ENCODE results near the gene CBFA2T3. TPM values are rescaled to one million over a fixed set of nuclear protein-coding genes. Genes with fewer than 3 reads are reported as not detected.

CBFA2T3 gene
- total RNA-seq, 1 experiment from 2014 or later, result 13.7 TPM

DNA sequence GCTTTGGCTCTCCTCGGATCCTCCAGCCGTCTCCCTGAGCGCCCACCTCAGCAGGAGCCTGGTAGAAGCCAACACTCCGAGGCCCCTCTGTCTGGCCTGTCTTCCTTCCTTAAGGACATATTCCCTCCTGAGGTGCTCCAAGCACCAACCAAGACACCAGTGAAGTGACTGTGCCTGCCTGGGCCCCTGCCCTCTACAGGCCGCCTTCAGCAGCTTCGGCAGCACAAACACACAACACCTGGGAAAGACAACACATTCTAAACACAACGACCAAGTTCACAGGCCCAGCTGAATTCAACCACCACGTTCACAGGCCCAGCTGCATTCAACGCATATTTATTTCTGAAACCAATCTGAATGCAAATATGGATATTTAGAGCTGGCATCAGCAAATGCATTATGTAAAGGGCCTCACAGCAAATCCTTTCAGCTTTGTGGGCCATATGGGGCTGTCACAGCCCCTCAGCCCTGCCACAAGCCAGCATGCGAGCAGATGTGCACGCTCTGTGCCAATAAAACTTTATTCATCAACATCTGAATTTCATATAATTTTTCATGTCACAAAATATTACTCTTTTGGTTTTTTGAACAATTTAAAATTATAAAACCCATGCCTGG lies 132.5 kb downstream of the CBFA2T3 start:
- ChIA-PET POLR2A (no interaction called here), CTCF (interaction anchor here (0.5 kb wide), 1 partner anchor 298 kb away, joined by 4 read pairs; no protein-coding TSS in a partner anchor)
- Histone ChIP-seq H3K9me3 (ENCODE audit: control insufficient read depth, insufficient read depth, low read depth, low read length) (no peaks in the 10 kb centered on the region), H3K27ac (ENCODE audit: low read length) (no peak overlapping the region), H3K36me3 (ENCODE audit: control insufficient read depth, insufficient read depth, low read length) (no peaks in the 10 kb centered on the region), H3K4me3 (ENCODE audit: low read depth in 2 of 2, low read length in 2 of 2) (no peak overlapping the region), H3K27me3 (ENCODE audit: control insufficient read depth, insufficient read depth, low read length) (no peaks in the 10 kb centered on the region), H3K4me1 (ENCODE audit: control insufficient read depth, insufficient read depth, low read length) (no peaks in the 10 kb centered on the region)
- intact Hi-C loops (cut with micrococcal nuclease; ENCODE audit: unreplicated experiment) (no loop called here), in situ Hi-C loops (cut with HindIII; ENCODE audit: low pct_unique_long_range_greater_than_20kb, low sequenced_read_pairs) (no loop called here)
- DNase-seq (ENCODE audit: low read depth, low spot score) (no peak), ATAC-seq (peak; percentile 53; the same call in 1 of the 2 replicates)
- no TSS peak for BruUV-seq (replicated peaks)
- TF ChIP-seq SIN3A (IDR thresholded peaks at IDR 0.05; ENCODE audit: borderline replicate concordance, insufficient read depth, low read depth, low read length), result no peak
- no peak for TF ChIP-seq TCF7L2 (IDR thresholded peaks at IDR 0.05; ENCODE audit: low read depth, low read length)
- TF ChIP-seq, protein P1, sequence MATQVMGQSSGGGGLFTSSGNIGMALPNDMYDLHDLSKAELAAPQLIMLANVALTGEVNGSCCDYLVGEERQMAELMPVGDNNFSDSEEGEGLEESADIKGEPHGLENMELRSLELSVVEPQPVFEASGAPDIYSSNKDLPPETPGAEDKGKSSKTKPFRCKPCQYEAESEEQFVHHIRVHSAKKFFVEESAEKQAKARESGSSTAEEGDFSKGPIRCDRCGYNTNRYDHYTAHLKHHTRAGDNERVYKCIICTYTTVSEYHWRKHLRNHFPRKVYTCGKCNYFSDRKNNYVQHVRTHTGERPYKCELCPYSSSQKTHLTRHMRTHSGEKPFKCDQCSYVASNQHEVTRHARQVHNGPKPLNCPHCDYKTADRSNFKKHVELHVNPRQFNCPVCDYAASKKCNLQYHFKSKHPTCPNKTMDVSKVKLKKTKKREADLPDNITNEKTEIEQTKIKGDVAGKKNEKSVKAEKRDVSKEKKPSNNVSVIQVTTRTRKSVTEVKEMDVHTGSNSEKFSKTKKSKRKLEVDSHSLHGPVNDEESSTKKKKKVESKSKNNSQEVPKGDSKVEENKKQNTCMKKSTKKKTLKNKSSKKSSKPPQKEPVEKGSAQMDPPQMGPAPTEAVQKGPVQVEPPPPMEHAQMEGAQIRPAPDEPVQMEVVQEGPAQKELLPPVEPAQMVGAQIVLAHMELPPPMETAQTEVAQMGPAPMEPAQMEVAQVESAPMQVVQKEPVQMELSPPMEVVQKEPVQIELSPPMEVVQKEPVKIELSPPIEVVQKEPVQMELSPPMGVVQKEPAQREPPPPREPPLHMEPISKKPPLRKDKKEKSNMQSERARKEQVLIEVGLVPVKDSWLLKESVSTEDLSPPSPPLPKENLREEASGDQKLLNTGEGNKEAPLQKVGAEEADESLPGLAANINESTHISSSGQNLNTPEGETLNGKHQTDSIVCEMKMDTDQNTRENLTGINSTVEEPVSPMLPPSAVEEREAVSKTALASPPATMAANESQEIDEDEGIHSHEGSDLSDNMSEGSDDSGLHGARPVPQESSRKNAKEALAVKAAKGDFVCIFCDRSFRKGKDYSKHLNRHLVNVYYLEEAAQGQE (IDR thresholded peaks at IDR 0.05; ENCODE audit: insufficient read depth in 1 of 2, low read depth in 2 of 2, low read length in 1 of 2), result no peak
- TF ChIP-seq POLR2AphosphoS5 (IDR thresholded peaks at IDR 0.05; ENCODE audit: low read depth, low read length), result no peak
- TF ChIP-seq, protein P2, sequence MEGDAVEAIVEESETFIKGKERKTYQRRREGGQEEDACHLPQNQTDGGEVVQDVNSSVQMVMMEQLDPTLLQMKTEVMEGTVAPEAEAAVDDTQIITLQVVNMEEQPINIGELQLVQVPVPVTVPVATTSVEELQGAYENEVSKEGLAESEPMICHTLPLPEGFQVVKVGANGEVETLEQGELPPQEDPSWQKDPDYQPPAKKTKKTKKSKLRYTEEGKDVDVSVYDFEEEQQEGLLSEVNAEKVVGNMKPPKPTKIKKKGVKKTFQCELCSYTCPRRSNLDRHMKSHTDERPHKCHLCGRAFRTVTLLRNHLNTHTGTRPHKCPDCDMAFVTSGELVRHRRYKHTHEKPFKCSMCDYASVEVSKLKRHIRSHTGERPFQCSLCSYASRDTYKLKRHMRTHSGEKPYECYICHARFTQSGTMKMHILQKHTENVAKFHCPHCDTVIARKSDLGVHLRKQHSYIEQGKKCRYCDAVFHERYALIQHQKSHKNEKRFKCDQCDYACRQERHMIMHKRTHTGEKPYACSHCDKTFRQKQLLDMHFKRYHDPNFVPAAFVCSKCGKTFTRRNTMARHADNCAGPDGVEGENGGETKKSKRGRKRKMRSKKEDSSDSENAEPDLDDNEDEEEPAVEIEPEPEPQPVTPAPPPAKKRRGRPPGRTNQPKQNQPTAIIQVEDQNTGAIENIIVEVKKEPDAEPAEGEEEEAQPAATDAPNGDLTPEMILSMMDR (IDR thresholded peaks at IDR 0.05), result no peak

DNA sequence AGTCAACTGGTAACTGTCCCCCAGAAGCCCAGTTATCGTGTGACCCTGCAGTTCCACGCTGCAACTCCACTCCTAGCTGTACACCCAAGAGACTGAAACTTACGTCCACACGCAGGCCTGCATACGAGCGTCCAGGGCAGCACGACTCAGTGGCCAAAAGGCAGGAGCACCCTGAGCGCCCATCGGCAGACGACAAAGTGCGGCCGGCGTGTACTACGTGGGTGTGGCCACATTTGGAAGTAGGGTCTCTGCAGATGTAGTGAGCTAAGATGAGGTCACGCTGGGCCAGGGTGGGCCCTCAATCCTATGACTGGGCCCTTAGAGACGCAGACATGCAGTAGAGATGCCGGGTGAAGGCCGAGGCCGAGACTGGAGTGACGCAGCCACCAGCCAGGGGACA lies 133.8 kb downstream of the CBFA2T3 start:
- Histone ChIP-seq H3K27ac (ENCODE audit: low read length) (no peak overlapping the region), H3K4me3 (ENCODE audit: low read depth in 2 of 2, low read length in 2 of 2) (no peak overlapping the region), H3K27me3 (ENCODE audit: control insufficient read depth, insufficient read depth, low read length) (no peaks in the 10 kb centered on the region), H3K36me3 (ENCODE audit: control insufficient read depth, insufficient read depth, low read length) (no peaks in the 10 kb centered on the region), H3K4me1 (ENCODE audit: control insufficient read depth, insufficient read depth, low read length) (no peaks in the 10 kb centered on the region), H3K9me3 (ENCODE audit: control insufficient read depth, insufficient read depth, low read depth, low read length) (no peaks in the 10 kb centered on the region)
- BruUV-seq (replicated peaks), result no TSS peak
- ChIA-PET POLR2A (no interaction called here), CTCF (interaction anchor here (0.7 kb wide), 1 partner anchor 30 kb away, joined by 12 read pairs; no protein-coding TSS in a partner anchor)
- TF ChIP-seq, protein P1 (IDR thresholded peaks at IDR 0.05; ENCODE audit: insufficient read depth in 1 of 2, low read depth in 2 of 2, low read length in 1 of 2), result no peak
- TF ChIP-seq SIN3A (IDR thresholded peaks at IDR 0.05; ENCODE audit: borderline replicate concordance, insufficient read depth, low read depth, low read length), result no peak
- no peak for TF ChIP-seq POLR2AphosphoS5 (IDR thresholded peaks at IDR 0.05; ENCODE audit: low read depth, low read length)
- TF ChIP-seq, protein P2 (IDR thresholded peaks at IDR 0.05), result no peak
- TF ChIP-seq TCF7L2 (IDR thresholded peaks at IDR 0.05; ENCODE audit: low read depth, low read length), result no peak
- in situ Hi-C loops (cut with HindIII; ENCODE audit: low pct_unique_long_range_greater_than_20kb, low sequenced_read_pairs) (no loop called here), intact Hi-C loops (cut with micrococcal nuclease; ENCODE audit: unreplicated experiment) (no loop called here)
- DNase-seq (ENCODE audit: low read depth, low spot score), result no peak
- ATAC-seq, result no peak
